Measurements from ENCODE around the gene QSOX2. TPM values are rescaled to one million over a fixed set of nuclear protein-coding genes. Genes with fewer than 3 reads are reported as not detected.

The QSOX2 gene
- total RNA-seq, 1 donor from 2014 or later, result 21.2 TPM

GRCh38 chr9:136157477-136158265 lies 87.9 kb downstream of the QSOX2 start:
- no peak overlapping the region for H3K27ac Mint-ChIP-seq (ENCODE audit: unreplicated experiment)
- no peak for TF ChIP-seq CTCF (IDR thresholded peaks at IDR 0.05; ENCODE audit: partially characterized antibody, unreplicated experiment)
- peaks cover 5% of the 10 kb centered on the region for H3K4me1 Mint-ChIP-seq (ENCODE audit: low read depth, unreplicated experiment)
- peaks cover 13% of the 10 kb centered on the region for H3K9me3 Mint-ChIP-seq (ENCODE audit: unreplicated experiment)
- H3K4me3 Mint-ChIP-seq (ENCODE audit: unreplicated experiment), result no peak overlapping the region
- no peaks in the 10 kb centered on the region for H3K36me3 Mint-ChIP-seq (ENCODE audit: unreplicated experiment)
- peaks cover 10% of the 10 kb centered on the region for H3K27me3 Mint-ChIP-seq (ENCODE audit: unreplicated experiment)
- no peak for DNase-seq

Other genes with a start within 250 kb of the QSOX2 start
- 3.9 TPM for gene NACC2, start 150.5 kb downstream of the QSOX2 start, total RNA-seq (ENCODE audit: unreplicated experiment)
- 16.0 TPM for gene TMEM250, start 126.9 kb downstream of the QSOX2 start, total RNA-seq (ENCODE audit: unreplicated experiment)
- 0.81 TPM for gene LHX3, start 40.7 kb downstream of the QSOX2 start, total RNA-seq (ENCODE audit: unreplicated experiment)
- gene CCDC187, start 58.3 kb upstream of the QSOX2 start, total RNA-seq (ENCODE audit: unreplicated experiment), result 15.8 TPM
- 140 TPM for gene GPSM1, start 81.7 kb upstream of the QSOX2 start, total RNA-seq (ENCODE audit: unreplicated experiment)
- gene DNLZ, start 117.9 kb upstream of the QSOX2 start, total RNA-seq (ENCODE audit: unreplicated experiment), result 16.5 TPM
- gene CARD9, start 127.9 kb upstream of the QSOX2 start, total RNA-seq (ENCODE audit: unreplicated experiment), result 4.1 TPM
- 22.9 TPM for gene SNAPC4, start 154.4 kb upstream of the QSOX2 start, total RNA-seq (ENCODE audit: unreplicated experiment)
- gene ENTR1, start 164.8 kb upstream of the QSOX2 start, total RNA-seq (ENCODE audit: unreplicated experiment), result 61.2 TPM
- 69.0 TPM for gene PMPCA, start 164.8 kb upstream of the QSOX2 start, total RNA-seq (ENCODE audit: unreplicated experiment)
- gene INPP5E, start 194.0 kb upstream of the QSOX2 start, total RNA-seq (ENCODE audit: unreplicated experiment), result 35.2 TPM
- gene SEC16A, start 237.2 kb upstream of the QSOX2 start, total RNA-seq (ENCODE audit: unreplicated experiment), result 74.3 TPM